Esophagus squamous epithelium (tissue), 5 donors: Measurements from ENCODE around the gene RALA. TPM values are rescaled to one million over a fixed set of nuclear protein-coding genes. Genes with fewer than 3 reads are reported as not detected.
A peak's percentile ranks its signal among the peaks of the same experiment; 100 is the strongest.
"Not testable (repeated sequence)": the region's sequence is repeated elsewhere in the genome, so short reads cannot be mapped to it uniquely, and the experiment has no call there.

Experiments
- DNase-seq: peaks from one replicate; lab custom pipeline; 2025; lab: John Stamatoyannopoulos, UW
- H3K27ac ChIP-seq, 4 donors: fragments of 200-600 bp; sonication (generic); one replicate each; pipeline ENCODE4 v1.5.1; 2016 to 2019; ENCODE audit warnings: mild to moderate bottlenecking in 1 of 4
- H3K27me3 ChIP-seq, 4 donors: fragments of 200-600 bp; sonication (generic); 1 replicate in 3 of 4; 2 replicates in 1 of 4; pipeline versions ENCODE4 v1.5.1 to v1.6.0; 2017 to 2021; ENCODE audit warnings: antibody characterized with exemption in 1 of 4
- H3K36me3 ChIP-seq, 3 donors: fragments of 200-600 bp; sonication (generic); one replicate each; pipeline ENCODE4 v1.5.1; 2016 to 2019
- H3K4me1 ChIP-seq, 3 donors: fragments of 200-600 bp; sonication (generic); one replicate each; pipeline ENCODE4 v1.5.1; 2017 to 2019
- H3K4me3 ChIP-seq, 4 donors: fragments of 200-600 bp; sonication (generic); 1 replicate in 3 of 4; 2 replicates in 1 of 4; pipeline ENCODE4 v1.5.1; 2016 to 2019; ENCODE audit warnings: mild to moderate bottlenecking in 2 of 4, moderate library complexity in 1 of 4
- H3K9me3 ChIP-seq, 3 donors: fragments of 200-600 bp; sonication (generic); one replicate each; pipeline ENCODE4 v1.5.1; 2016 to 2019
- POLR2A ChIP-seq, 4 donors: fragments of 450-650 bp; IDR thresholded peaks; one replicate each; pipeline ENCODE4 v1.6.1; 2017; ENCODE audit warnings: antibody characterized with exemption in 4 of 4, mild to moderate bottlenecking in 4 of 4, moderate library complexity in 3 of 4
- WGBS, 2 donors: methylation state at CpG; one replicate each; pipeline ENCODE4 v1.1.5; 2018; 5-methylcytosine and 5-hydroxymethylcytosine counted together
- intact Hi-C: fragments of 100-400 bp; cut with DNase I; formaldehyde crosslinking; loops from one replicate; pipeline ENCODE4 v1.15.0; 2022
- total RNA-seq, 4 donors: library from RNA; depleted of rRNA; stranded (reverse); fragments of >200 nt; gene quantifications; one replicate each; pipeline ENCODE4 v1.1.0, GENCODE V29; 2016
- TF ChIP-seq, protein P1 (sequence below), 6 experiments: fragments of 450-650 bp in 4 of 6; fragments of 200-600 bp in 2 of 6; sonication (generic) in 2 of 6; IDR thresholded peaks; one replicate each; pipeline ENCODE4 v1.5.1; 2016 to 2019; ENCODE audit warnings: antibody characterized with exemption in 6 of 6, mild to moderate bottlenecking in 4 of 6, moderate library complexity in 4 of 6
- donor health status: DM: yes; HTN: yes; CAD: no.

The RALA gene
- total RNA-seq, 4 donors from 2014 or later = 32.8 to 49.6 (median 39.9) TPM

DNA sequence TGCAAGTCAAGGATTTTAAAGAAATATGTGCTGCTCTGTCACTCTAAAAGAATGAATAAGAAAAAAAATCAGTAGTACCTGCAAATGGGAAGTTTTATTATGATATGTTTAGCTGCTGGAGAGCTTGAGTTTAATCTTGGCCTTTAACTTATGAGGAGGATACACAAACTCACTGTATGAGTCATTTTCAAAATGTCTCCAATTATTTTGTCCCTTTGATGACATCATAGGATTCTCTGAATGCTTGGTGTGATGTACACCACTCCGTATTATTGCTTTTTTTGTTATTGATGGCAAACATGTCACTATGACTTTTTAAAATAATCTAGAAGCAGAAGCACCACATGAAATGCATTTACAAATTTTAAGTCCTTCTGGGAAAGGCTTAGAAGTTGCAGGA, 125.8 kb downstream of the RALA start:
- peaks cover 0 to 10% (median 0%) of the 10 kb centered on the region in 3 donors for H3K36me3 ChIP-seq
- no peak for DNase-seq
- H3K27ac ChIP-seq = no peak overlapping the region
- no peak overlapping the region for H3K4me3 ChIP-seq
- H3K4me1 ChIP-seq = peaks cover 3 to 44% (median 6%) of the 10 kb centered on the region in 3 donors
- intact Hi-C loops = loop anchor here (10.0 kb wide), 1 partner anchor 134 kb away; no protein-coding TSS in a partner anchor
- no peak for TF ChIP-seq POLR2A (IDR thresholded peaks at IDR 0.05)
- TF ChIP-seq, protein P1, sequence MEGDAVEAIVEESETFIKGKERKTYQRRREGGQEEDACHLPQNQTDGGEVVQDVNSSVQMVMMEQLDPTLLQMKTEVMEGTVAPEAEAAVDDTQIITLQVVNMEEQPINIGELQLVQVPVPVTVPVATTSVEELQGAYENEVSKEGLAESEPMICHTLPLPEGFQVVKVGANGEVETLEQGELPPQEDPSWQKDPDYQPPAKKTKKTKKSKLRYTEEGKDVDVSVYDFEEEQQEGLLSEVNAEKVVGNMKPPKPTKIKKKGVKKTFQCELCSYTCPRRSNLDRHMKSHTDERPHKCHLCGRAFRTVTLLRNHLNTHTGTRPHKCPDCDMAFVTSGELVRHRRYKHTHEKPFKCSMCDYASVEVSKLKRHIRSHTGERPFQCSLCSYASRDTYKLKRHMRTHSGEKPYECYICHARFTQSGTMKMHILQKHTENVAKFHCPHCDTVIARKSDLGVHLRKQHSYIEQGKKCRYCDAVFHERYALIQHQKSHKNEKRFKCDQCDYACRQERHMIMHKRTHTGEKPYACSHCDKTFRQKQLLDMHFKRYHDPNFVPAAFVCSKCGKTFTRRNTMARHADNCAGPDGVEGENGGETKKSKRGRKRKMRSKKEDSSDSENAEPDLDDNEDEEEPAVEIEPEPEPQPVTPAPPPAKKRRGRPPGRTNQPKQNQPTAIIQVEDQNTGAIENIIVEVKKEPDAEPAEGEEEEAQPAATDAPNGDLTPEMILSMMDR (IDR thresholded peaks at IDR 0.05) = no peak
- WGBS, 2 donors = 27 to 38% methylated on average over 1 of the region's 1 CpG
- no peaks in the 10 kb centered on the region for H3K9me3 ChIP-seq
- H3K27me3 ChIP-seq = no peaks in the 10 kb centered on the region

DNA sequence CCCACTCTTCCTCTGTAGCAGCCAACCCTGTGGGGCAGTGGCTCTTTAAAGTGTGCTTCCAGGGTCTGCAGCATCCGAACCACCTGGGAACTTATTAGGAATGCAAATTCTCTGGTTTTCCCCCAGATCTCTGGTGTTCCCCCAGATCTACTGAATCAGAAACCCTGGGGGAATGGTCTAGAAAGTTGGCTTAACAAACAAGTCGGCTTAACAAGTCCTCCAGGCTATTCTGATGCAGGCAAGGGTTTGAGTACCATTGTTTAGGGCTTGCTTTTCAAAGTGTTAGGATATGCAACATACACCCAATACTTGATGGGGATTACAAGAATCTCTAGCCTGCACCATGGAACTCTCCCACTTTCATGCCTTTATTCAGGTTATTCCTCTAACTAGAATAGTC, 126.3 kb downstream of the RALA start:
- no peak overlapping the region for H3K4me3 ChIP-seq
- H3K27ac ChIP-seq = no peak overlapping the region
- H3K27me3 ChIP-seq = no peaks in the 10 kb centered on the region
- no peaks in the 10 kb centered on the region for H3K9me3 ChIP-seq
- H3K4me1 ChIP-seq = peaks cover 5 to 47% (median 11%) of the 10 kb centered on the region in 3 donors
- DNase-seq = no peak
- WGBS, 2 donors = 56 to 67% methylated on average over 2 of the region's 2 CpGs
- no peak for TF ChIP-seq POLR2A (IDR thresholded peaks at IDR 0.05)
- TF ChIP-seq, protein P1 (IDR thresholded peaks at IDR 0.05) = no peak
- peaks cover 0 to 5% (median 0%) of the 10 kb centered on the region in 3 donors for H3K36me3 ChIP-seq
- intact Hi-C loops = loop anchor here (10.0 kb wide), 1 partner anchor 135 kb away; no protein-coding TSS in a partner anchor

DNA sequence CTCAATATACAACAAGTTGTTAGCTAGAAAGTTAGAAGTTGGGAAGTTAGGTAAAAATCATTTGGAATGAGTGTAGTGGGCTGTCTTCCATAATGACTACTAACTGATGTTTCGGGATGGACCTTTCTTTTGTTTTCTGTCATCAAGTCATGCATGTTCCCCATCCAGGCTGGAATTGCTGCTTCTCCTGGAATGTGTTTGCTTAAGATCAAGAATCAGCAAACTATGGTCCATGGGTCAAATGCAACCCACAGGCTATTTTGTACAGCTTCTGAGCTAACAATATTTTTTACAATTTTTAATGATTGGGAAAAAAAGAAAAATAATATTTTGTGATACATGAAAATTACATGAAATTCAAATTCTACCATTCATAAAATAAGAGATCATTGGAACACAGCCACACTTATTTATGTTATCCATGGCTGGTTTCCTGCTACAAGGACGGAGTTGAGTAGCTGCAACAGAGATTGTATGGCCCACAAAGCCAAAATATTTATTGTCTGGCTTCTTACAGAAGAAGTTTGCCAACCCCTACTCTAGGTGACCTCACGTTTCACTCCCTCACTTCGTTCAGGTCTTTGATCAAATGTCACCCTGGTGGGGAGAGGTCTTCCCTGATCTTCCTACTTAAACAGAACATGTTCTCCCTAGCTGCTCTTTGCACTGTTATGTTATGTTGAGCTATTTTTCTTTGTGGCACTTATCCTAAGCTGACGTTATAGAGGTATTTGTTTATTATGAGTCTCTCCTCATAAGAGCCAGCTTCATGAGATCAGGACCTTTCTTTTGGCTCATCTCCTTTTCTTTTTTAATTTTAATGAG, 127.1 kb downstream of the RALA start:
- TF ChIP-seq, protein P1 (IDR thresholded peaks at IDR 0.05) = no peak
- TF ChIP-seq POLR2A (IDR thresholded peaks at IDR 0.05) = no peak
- Histone ChIP-seq H3K4me1 (peaks cover 5 to 48% (median 13%) of the 10 kb centered on the region in 3 donors), H3K27me3 (no peaks in the 10 kb centered on the region), H3K36me3 (no peaks in the 10 kb centered on the region), H3K9me3 (no peaks in the 10 kb centered on the region), H3K27ac (no peak overlapping the region), H3K4me3 (no peak overlapping the region)
- intact Hi-C loops = no loop called here
- no peak for DNase-seq
- 80 to 88% methylated on average over 5 of the region's 5 CpGs for WGBS, 2 donors

DNA sequence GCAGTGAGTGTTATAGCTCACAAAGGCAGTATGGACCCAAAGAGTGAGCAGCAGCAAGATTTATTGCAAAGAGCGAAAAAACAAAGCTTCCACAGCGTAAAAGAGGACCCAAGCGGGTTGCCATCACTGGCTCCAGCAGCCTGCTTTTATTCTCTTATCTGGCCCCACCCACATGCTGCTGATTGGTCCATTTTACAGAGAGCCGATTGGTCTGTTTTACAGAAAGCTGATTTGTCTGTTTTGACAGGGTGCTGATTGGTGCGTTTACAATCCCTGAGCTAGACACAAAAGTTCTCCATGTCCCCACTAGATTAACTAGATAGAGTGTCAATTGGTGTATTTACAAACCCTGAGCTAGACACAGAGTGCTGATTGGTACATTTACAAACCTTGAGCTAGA, 129.9 kb downstream of the RALA start:
- H3K27me3 ChIP-seq, H3K27ac ChIP-seq, H3K36me3 ChIP-seq, H3K4me3 ChIP-seq, DNase-seq, H3K9me3 ChIP-seq, intact Hi-C loops: not testable (repeated sequence)
- 94 to 100% methylated on average over 4 to 5 of the region's 5 CpGs for WGBS, 2 donors
- H3K4me1 ChIP-seq = peaks cover 14 to 50% (median 21%) of the 10 kb centered on the region in 3 donors

DNA sequence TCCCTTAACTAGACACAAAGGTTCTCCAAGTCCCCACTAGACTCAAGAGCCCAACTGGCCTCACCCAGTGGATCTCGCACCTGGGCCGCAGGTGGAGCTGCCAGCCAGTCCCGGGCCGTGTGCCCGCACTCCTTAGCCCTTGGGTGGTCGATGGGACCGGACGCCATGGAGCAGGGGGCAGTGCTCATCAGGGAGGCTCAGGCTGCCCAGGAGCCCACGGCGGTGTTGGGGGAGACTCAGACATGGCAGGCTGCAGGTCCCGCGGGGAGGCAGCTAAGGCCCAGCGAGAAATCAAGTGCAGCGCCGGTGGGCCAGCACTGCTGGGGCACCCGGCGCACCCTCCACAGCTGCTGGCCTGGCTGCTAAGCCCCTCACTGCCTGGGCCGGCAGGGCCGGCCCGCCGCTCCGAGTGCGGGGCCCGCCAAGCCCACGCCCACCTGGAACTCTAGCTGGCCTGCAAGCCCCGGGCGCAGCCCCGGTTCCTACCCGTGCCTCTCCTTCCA, 130.5 kb downstream of the RALA start:
- H3K27me3 ChIP-seq = no peaks in the 10 kb centered on the region
- H3K4me3 ChIP-seq = peak overlapping the region in 1 of 4 donors; percentile 12
- no peaks in the 10 kb centered on the region for H3K36me3 ChIP-seq
- intact Hi-C loops = no loop called here
- peaks cover 15 to 55% (median 23%) of the 10 kb centered on the region in 3 donors for H3K4me1 ChIP-seq
- no peak for TF ChIP-seq POLR2A (IDR thresholded peaks at IDR 0.05)
- TF ChIP-seq, protein P1 (IDR thresholded peaks at IDR 0.05) = no peak
- H3K27ac ChIP-seq = peak overlapping the region in 2 of 4 donors; percentile 20 to 40
- H3K9me3 ChIP-seq = no peaks in the 10 kb centered on the region
- WGBS, 2 donors = 47 to 92% methylated on average over 2 to 13 of the region's 29 CpGs
- no peak for DNase-seq
